ENCODE results near the gene E2F4. TPM values are rescaled to one million over a fixed set of nuclear protein-coding genes. Genes with fewer than 3 reads are reported as not detected.
A peak's percentile ranks its signal among the peaks of the same experiment; 100 is the strongest.

E2F4 gene
- total and polyA plus RNA-seq, 2 of the 13 experiments (the other 11 are each of a cell fraction or from before 2014, with no cell fraction given): 84.8 to 91.2 TPM

- TF ChIP-seq MXD3 (CRISPR knock-in tag; IDR thresholded peaks at IDR 0.05) (peak; percentile 96), KLF9 (CRISPR knock-in tag; IDR thresholded peaks at IDR 0.05; ENCODE audit: low read depth) (peak; percentile 95), RAD51 (IDR thresholded peaks at IDR 0.05; ENCODE audit: borderline replicate concordance) (no peak), FLYWCH1 (CRISPR knock-in tag; IDR thresholded peaks at IDR 0.05) (peak; percentile 69; the same call in 1 of the 2 replicates), ZNF761 (CRISPR knock-in tag; conservative IDR thresholded peaks at IDR 0.05) (no peak; the same call in none of the 2 replicates), MXI1 (IDR thresholded peaks at IDR 0.05; ENCODE audit: borderline replicate concordance, low read depth, low read length) (peak; percentile 99), CBX5 (CRISPR knock-in tag; IDR thresholded peaks at IDR 0.05; ENCODE audit: borderline replicate concordance) (peak; percentile 95; the same call in 1 of the 2 replicates), PREB (CRISPR knock-in tag; IDR thresholded peaks at IDR 0.05) (no peak), ATF1 (CRISPR knock-in tag; IDR thresholded peaks at IDR 0.05) (no peak), ZSCAN25 (CRISPR knock-in tag; IDR thresholded peaks at IDR 0.05) (peak; percentile 82; the same call in 1 of the 2 replicates), ZNF670 (CRISPR knock-in tag; IDR thresholded peaks at IDR 0.05; ENCODE audit: borderline replicate concordance) (peak; percentile 90; the same call in 1 of the 2 replicates), ZNF234 (CRISPR knock-in tag; conservative IDR thresholded peaks at IDR 0.05) (no peak), REXO4 (CRISPR knock-in tag; IDR thresholded peaks at IDR 0.05; ENCODE audit: borderline replicate concordance) (no peak), ZNF484 (CRISPR knock-in tag; IDR thresholded peaks at IDR 0.05; ENCODE audit: borderline replicate concordance, low read depth) (no peak), ZNF775 (CRISPR knock-in tag; IDR thresholded peaks at IDR 0.05; ENCODE audit: borderline replicate concordance) (no peak), TRIM24 (CRISPR knock-in tag; IDR thresholded peaks at IDR 0.05) (no peak), TARDBP (CRISPR knock-in tag; IDR thresholded peaks at IDR 0.05) (no peak), HIVEP1 (CRISPR knock-in tag; IDR thresholded peaks at IDR 0.05) (peak; percentile 89)
- TF ChIP-seq, protein P1, sequence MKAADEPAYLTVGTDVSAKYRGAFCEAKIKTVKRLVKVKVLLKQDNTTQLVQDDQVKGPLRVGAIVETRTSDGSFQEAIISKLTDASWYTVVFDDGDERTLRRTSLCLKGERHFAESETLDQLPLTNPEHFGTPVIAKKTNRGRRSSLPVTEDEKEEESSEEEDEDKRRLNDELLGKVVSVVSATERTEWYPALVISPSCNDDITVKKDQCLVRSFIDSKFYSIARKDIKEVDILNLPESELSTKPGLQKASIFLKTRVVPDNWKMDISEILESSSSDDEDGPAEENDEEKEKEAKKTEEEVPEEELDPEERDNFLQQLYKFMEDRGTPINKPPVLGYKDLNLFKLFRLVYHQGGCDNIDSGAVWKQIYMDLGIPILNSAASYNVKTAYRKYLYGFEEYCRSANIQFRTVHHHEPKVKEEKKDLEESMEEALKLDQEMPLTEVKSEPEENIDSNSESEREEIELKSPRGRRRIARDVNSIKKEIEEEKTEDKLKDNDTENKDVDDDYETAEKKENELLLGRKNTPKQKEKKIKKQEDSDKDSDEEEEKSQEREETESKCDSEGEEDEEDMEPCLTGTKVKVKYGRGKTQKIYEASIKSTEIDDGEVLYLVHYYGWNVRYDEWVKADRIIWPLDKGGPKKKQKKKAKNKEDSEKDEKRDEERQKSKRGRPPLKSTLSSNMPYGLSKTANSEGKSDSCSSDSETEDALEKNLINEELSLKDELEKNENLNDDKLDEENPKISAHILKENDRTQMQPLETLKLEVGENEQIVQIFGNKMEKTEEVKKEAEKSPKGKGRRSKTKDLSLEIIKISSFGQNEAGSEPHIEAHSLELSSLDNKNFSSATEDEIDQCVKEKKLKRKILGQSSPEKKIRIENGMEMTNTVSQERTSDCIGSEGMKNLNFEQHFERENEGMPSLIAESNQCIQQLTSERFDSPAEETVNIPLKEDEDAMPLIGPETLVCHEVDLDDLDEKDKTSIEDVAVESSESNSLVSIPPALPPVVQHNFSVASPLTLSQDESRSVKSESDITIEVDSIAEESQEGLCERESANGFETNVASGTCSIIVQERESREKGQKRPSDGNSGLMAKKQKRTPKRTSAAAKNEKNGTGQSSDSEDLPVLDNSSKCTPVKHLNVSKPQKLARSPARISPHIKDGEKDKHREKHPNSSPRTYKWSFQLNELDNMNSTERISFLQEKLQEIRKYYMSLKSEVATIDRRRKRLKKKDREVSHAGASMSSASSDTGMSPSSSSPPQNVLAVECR (CRISPR knock-in tag; IDR thresholded peaks at IDR 0.05; ENCODE audit: borderline replicate concordance): peak; percentile 95
- TF ChIP-seq, protein P2, sequence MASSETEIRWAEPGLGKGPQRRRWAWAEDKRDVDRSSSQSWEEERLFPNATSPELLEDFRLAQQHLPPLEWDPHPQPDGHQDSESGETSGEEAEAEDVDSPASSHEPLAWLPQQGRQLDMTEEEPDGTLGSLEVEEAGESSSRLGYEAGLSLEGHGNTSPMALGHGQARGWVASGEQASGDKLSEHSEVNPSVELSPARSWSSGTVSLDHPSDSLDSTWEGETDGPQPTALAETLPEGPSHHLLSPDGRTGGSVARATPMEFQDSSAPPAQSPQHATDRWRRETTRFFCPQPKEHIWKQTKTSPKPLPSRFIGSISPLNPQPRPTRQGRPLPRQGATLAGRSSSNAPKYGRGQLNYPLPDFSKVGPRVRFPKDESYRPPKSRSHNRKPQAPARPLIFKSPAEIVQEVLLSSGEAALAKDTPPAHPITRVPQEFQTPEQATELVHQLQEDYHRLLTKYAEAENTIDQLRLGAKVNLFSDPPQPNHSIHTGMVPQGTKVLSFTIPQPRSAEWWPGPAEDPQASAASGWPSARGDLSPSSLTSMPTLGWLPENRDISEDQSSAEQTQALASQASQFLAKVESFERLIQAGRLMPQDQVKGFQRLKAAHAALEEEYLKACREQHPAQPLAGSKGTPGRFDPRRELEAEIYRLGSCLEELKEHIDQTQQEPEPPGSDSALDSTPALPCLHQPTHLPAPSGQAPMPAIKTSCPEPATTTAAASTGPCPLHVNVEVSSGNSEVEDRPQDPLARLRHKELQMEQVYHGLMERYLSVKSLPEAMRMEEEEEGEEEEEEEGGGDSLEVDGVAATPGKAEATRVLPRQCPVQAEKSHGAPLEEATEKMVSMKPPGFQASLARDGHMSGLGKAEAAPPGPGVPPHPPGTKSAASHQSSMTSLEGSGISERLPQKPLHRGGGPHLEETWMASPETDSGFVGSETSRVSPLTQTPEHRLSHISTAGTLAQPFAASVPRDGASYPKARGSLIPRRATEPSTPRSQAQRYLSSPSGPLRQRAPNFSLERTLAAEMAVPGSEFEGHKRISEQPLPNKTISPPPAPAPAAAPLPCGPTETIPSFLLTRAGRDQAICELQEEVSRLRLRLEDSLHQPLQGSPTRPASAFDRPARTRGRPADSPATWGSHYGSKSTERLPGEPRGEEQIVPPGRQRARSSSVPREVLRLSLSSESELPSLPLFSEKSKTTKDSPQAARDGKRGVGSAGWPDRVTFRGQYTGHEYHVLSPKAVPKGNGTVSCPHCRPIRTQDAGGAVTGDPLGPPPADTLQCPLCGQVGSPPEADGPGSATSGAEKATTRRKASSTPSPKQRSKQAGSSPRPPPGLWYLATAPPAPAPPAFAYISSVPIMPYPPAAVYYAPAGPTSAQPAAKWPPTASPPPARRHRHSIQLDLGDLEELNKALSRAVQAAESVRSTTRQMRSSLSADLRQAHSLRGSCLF (CRISPR knock-in tag; IDR thresholded peaks at IDR 0.05; ENCODE audit: borderline replicate concordance): peak; percentile 88
These were observed 6.8 kb upstream of the E2F4 start (continued) for GRCh38 chr16:67184995-67185650.
